ENCODE results near the gene SCN9A. TPM values are rescaled to one million over a fixed set of nuclear protein-coding genes. Genes with fewer than 3 reads are reported as not detected.

Gene SCN9A
- total and polyA plus RNA-seq, 9 of the 15 experiments (the other 6 are each of a cell fraction or from before 2014, with no cell fraction given): 1.4 to 22.8 (median 7.1) TPM

GRCh38 chr2:166197446-166197845 lies 178.3 kb downstream of the SCN9A start:
- CTCF ChIA-PET (ENCODE audit: low intra/inter-chr PET ratio): no interaction called here
- H3K27me3 ChIP-seq (ENCODE audit: control insufficient read depth in 2 of 2, insufficient read depth in 2 of 2, low read length in 2 of 2): no peaks in the 10 kb centered on the region
- H3K79me2 ChIP-seq (ENCODE audit: control insufficient read depth, insufficient read depth, low read length): no peaks in the 10 kb centered on the region
- H3K4me2 ChIP-seq (ENCODE audit: insufficient read depth, low read length): no peak overlapping the region
- H4K20me1 ChIP-seq (replicated peaks; ENCODE audit: control insufficient read depth, insufficient read depth, low read length): no peaks in the 10 kb centered on the region
- H3K9me1 ChIP-seq (ENCODE audit: control insufficient read depth, insufficient read depth, low read length): no peaks in the 10 kb centered on the region
- H3K36me3 ChIP-seq (ENCODE audit: control insufficient read depth, insufficient read depth, low read length): no peaks in the 10 kb centered on the region
- ATAC-seq (peak; percentile 29; the same call in 2 of the 3 replicates), FAIRE-seq (no peak), DNase-seq (ENCODE audit: extremely low read depth in 1 of 4, low spot score in 3 of 4) (no peak)
- no peak overlapping the region for H3K4me3 ChIP-seq
- WGBS (ENCODE audit: insufficient coverage, low coverage, missing lambda C conversion rate): 8% methylated on average over 3 of the region's 3 CpGs
- intact Hi-C loops (cut with micrococcal nuclease) (no loop called here), in situ Hi-C loops (cut with MboI) (no loop called here)
- H3K9ac ChIP-seq (ENCODE audit: insufficient read depth in 1 of 2, low read depth in 2 of 2, low read length in 2 of 2): no peak overlapping the region
- H2AFZ ChIP-seq (ENCODE audit: low read depth, low read length): no peak overlapping the region
- no peaks in the 10 kb centered on the region for H3K9me3 ChIP-seq (replicated peaks; ENCODE audit: control insufficient read depth, insufficient read depth, low read depth, low read length)
- H3K27ac ChIP-seq (ENCODE audit: extremely low read depth, low read depth, low read length): no peak overlapping the region
- BruUV-seq (replicated peaks): no TSS peak
- H3K4me1 ChIP-seq (replicated peaks in 1 of 2; ENCODE audit: control insufficient read depth in 2 of 2, insufficient read depth in 2 of 2, low read length in 2 of 2): no peaks in the 10 kb centered on the region
- POLR2A ChIA-PET: no interaction called here
- TF ChIP-seq KDM1A (IDR thresholded peaks at IDR 0.05) (no peak), ZNF507 (tag; conservative IDR thresholded peaks at IDR 0.05) (no peak), ARID2 (IDR thresholded peaks at IDR 0.05) (no peak), CEBPB (tag; IDR thresholded peaks at IDR 0.05) (peak; percentile 72), MCM2 (IDR thresholded peaks at IDR 0.05; ENCODE audit: low read depth) (no peak), E2F3 (CRISPR knock-in tag; IDR thresholded peaks at IDR 0.05) (no peak), HDAC8 (tag; IDR thresholded peaks at IDR 0.05) (no peak), ZSCAN32 (CRISPR knock-in tag; IDR thresholded peaks at IDR 0.05) (no peak), CBX1 (IDR thresholded peaks at IDR 0.05; ENCODE audit: low read depth) (no peak), CEBPG (CRISPR knock-in tag; IDR thresholded peaks at IDR 0.05) (no peak), CEBPG (tag; conservative IDR thresholded peaks at IDR 0.05 in 1 of 2, IDR thresholded peaks at IDR 0.05 in 1 of 2) (peak; percentile 84 to 95), ZNF830 (CRISPR knock-in tag; IDR thresholded peaks at IDR 0.05) (no peak), SMARCC2 (IDR thresholded peaks at IDR 0.05; ENCODE audit: low read depth) (no peak), ATF7 (IDR thresholded peaks at IDR 0.05) (peak; percentile 15; the same call in 1 of the 2 replicates), SAFB (IDR thresholded peaks at IDR 0.05; ENCODE audit: borderline replicate concordance, low read depth, low read length) (no peak), SREBF1 (IDR thresholded peaks at IDR 0.05; ENCODE audit: borderline replicate concordance, low read depth, low read length) (no peak), KAT7 (CRISPR knock-in tag; IDR thresholded peaks at IDR 0.05; ENCODE audit: borderline replicate concordance) (no peak), NCOA4 (IDR thresholded peaks at IDR 0.05; ENCODE audit: partially characterized antibody) (no peak), ELF1 (tag; IDR thresholded peaks at IDR 0.05) (no peak), MXI1 (IDR thresholded peaks at IDR 0.05; ENCODE audit: low read depth, low read length) (no peak), CBX2 (IDR thresholded peaks at IDR 0.05; ENCODE audit: insufficient read depth, low read length, poor library complexity, severe bottlenecking) (no peak), ZNF668 (CRISPR knock-in tag; IDR thresholded peaks at IDR 0.05) (no peak), C11orf30 (IDR thresholded peaks at IDR 0.05; ENCODE audit: low read depth) (peak; percentile 14; the same call in 1 of the 2 replicates), LCOR (CRISPR knock-in tag; IDR thresholded peaks at IDR 0.05) (no peak)
- TF ChIP-seq, protein P1, sequence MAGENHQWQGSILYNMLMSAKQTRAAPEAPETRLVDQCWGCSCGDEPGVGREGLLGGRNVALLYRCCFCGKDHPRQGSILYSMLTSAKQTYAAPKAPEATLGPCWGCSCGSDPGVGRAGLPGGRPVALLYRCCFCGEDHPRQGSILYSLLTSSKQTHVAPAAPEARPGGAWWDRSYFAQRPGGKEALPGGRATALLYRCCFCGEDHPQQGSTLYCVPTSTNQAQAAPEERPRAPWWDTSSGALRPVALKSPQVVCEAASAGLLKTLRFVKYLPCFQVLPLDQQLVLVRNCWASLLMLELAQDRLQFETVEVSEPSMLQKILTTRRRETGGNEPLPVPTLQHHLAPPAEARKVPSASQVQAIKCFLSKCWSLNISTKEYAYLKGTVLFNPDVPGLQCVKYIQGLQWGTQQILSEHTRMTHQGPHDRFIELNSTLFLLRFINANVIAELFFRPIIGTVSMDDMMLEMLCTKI (IDR thresholded peaks at IDR 0.05; ENCODE audit: partially characterized antibody): no peak
- TF ChIP-seq, protein P2, sequence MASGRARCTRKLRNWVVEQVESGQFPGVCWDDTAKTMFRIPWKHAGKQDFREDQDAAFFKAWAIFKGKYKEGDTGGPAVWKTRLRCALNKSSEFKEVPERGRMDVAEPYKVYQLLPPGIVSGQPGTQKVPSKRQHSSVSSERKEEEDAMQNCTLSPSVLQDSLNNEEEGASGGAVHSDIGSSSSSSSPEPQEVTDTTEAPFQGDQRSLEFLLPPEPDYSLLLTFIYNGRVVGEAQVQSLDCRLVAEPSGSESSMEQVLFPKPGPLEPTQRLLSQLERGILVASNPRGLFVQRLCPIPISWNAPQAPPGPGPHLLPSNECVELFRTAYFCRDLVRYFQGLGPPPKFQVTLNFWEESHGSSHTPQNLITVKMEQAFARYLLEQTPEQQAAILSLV (tag; IDR thresholded peaks at IDR 0.05): 0 out of 2 replicates have a peak, but pooled peaks have one; percentile 12
